Progenitor cell of endocrine pancreas (in vitro differentiated cells): ENCODE data around the gene GRPR. TPM values are rescaled to one million over a fixed set of nuclear protein-coding genes. Genes with fewer than 3 reads are reported as not detected.
A peak's percentile ranks its signal among the peaks of the same experiment; 100 is the strongest.

ENCODE experiments used
- DNase-seq: peaks from one replicate; pipeline ENCODE4 v3.0.0; 2021; ENCODE audit warnings: low spot score; ENCODE audit not compliant: unreplicated experiment
- H3K27ac Mint-ChIP-seq: 2 replicates; pipeline ENCODE4 v1.8.0; 2021; ENCODE audit warnings: mild to moderate bottlenecking, moderate library complexity, mixed read lengths
- H3K27me3 Mint-ChIP-seq: 2 replicates; pipeline ENCODE4 v1.8.0; 2021; ENCODE audit warnings: mixed read lengths
- H3K36me3 Mint-ChIP-seq: 2 replicates; pipeline ENCODE4 v1.8.0; 2022; ENCODE audit warnings: mixed read lengths; ENCODE audit not compliant: insufficient read depth
- H3K4me1 Mint-ChIP-seq: 2 replicates; pipeline ENCODE4 v1.8.0; 2021; ENCODE audit warnings: low read depth, mixed read lengths
- H3K4me3 Mint-ChIP-seq: 2 replicates; pipeline ENCODE4 v1.8.0; 2021; ENCODE audit warnings: low read depth, mild to moderate bottlenecking, moderate library complexity, mixed read lengths
- H3K9me3 Mint-ChIP-seq: 2 replicates; pipeline ENCODE4 v1.8.0; 2021; ENCODE audit warnings: low read depth, mixed read lengths
- total RNA-seq: library from RNA; stranded (reverse); gene quantifications from 2 replicates; pipeline ENCODE4 v1.2.1, GENCODE V29; 2021
- TF ChIP-seq, protein P1 (sequence below): fragments of 200-600 bp; sonication (generic); IDR thresholded peaks from one replicate; pipeline ENCODE4 v1.5.0; 2021; ENCODE audit warnings: antibody characterized with exemption, mild to moderate bottlenecking; ENCODE audit not compliant: unreplicated experiment

Gene GRPR
- total RNA-seq, 1 donor from 2014 or later, result 1.8 TPM

DNA sequence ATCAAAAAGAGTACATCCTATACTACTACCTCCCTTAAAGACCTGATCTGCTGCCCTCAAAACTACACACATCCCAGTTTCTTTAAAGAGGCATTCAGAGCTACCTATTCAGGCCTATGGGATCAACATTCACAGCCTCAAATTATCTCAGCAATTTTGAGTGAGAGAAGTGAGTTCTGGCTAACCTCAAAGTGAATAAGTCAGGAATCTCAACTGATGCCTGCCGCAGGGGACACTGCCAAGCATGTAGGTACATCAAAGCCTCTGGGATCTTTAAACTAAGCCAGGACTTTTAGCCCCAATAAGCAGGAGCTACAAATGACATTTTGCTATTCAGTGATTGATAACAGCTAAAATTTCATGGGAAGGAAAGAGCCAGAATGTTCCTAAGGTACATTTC is 11.6 kb downstream of the GRPR start:
- TF ChIP-seq, protein P1, sequence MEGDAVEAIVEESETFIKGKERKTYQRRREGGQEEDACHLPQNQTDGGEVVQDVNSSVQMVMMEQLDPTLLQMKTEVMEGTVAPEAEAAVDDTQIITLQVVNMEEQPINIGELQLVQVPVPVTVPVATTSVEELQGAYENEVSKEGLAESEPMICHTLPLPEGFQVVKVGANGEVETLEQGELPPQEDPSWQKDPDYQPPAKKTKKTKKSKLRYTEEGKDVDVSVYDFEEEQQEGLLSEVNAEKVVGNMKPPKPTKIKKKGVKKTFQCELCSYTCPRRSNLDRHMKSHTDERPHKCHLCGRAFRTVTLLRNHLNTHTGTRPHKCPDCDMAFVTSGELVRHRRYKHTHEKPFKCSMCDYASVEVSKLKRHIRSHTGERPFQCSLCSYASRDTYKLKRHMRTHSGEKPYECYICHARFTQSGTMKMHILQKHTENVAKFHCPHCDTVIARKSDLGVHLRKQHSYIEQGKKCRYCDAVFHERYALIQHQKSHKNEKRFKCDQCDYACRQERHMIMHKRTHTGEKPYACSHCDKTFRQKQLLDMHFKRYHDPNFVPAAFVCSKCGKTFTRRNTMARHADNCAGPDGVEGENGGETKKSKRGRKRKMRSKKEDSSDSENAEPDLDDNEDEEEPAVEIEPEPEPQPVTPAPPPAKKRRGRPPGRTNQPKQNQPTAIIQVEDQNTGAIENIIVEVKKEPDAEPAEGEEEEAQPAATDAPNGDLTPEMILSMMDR, result no peak
- Mint-ChIP-seq H3K27ac (no peak overlapping the region), H3K9me3 (no peaks in the 10 kb centered on the region), H3K36me3 (no peaks in the 10 kb centered on the region), H3K27me3 (peaks cover 7% of the 10 kb centered on the region), H3K4me3 (no peak overlapping the region), H3K4me1 (peaks cover 2% of the 10 kb centered on the region)
- DNase-seq, result no peak

DNA sequence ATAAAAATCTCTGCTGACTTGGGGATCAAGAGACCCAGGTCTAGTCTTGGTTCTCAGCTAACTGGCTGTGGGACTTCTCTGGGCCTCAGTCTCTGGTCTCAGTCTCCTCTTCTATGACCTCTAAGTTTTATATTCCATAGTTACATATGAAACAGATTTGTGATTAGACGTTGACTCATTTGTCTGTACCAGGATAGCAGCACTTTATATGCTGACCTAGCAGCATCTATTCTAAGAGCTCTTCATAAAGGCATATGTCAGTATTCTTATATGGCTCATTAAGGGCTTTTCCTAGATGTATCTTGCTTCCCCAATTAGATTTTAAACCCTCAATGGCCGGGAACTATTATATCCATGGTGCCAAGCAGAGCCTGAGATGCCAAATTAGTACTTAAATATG is 12.7 kb downstream of the GRPR start:
- H3K4me1 Mint-ChIP-seq, result no peaks in the 10 kb centered on the region
- no peak overlapping the region for H3K4me3 Mint-ChIP-seq
- TF ChIP-seq, protein P1, result no peak
- no peaks in the 10 kb centered on the region for H3K9me3 Mint-ChIP-seq
- no peak for DNase-seq
- H3K27ac Mint-ChIP-seq, result no peak overlapping the region
- H3K27me3 Mint-ChIP-seq, result peaks cover 5% of the 10 kb centered on the region
- no peaks in the 10 kb centered on the region for H3K36me3 Mint-ChIP-seq

DNA sequence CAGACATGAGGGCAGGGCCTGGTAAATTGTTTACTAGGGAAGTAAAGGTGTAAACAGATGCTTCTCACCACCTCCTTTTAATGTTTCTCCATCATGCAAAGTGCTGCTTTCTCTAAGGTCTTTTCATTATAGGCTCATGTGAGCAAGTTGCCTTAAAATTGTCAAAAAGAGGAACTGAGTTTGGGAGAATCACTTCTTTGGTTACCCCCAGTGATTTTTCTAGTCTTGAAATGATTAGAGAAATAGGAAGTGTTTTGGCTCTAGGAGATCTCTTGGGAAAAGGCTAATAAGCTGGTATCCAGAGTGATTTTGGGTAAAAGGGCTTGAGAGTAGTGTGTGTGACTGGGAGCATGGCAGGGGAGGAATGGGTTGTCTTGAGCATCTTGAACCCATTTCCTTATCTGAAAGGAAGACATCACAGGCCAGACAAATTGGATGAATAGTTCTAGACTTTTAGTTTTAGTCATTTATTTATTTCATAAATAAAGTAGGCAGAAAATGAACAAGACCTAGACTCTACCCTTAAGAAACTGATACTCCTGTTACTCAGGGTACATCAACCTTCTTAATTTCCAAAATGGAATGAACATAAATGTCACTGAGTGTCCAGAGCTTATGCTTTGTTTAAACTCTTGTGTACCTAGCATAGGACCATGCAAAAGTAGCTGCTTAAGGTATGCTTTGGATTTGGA is 14.2 kb downstream of the GRPR start:
- Mint-ChIP-seq H3K36me3 (no peaks in the 10 kb centered on the region), H3K4me3 (no peak overlapping the region), H3K27me3 (peaks cover 5% of the 10 kb centered on the region), H3K4me1 (no peaks in the 10 kb centered on the region), H3K9me3 (no peaks in the 10 kb centered on the region), H3K27ac (no peak overlapping the region)
- TF ChIP-seq, protein P1, result no peak
- DNase-seq, result no peak

DNA sequence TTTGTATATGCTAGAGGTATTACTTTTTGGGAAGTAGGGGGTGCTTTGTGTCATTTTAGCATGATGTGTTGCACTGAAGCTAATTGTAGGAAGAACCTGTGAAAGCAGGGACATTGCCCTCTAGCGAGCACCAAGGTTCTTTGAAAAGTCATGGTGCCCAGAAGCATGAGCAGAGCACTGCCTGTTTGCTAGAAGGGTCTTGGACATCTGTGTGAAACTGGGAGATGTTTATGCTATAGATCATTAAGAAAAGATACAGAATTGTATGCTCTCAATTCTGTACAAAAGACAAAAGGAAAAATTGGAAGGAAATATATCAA is 14.7 kb downstream of the GRPR start:
- H3K9me3 Mint-ChIP-seq, result no peaks in the 10 kb centered on the region
- TF ChIP-seq, protein P1, result peak; percentile 44
- peaks cover 5% of the 10 kb centered on the region for H3K27me3 Mint-ChIP-seq

GRCh38 chrX:16140448-16140847 is 17.1 kb downstream of the GRPR start:
- Mint-ChIP-seq H3K36me3 (no peaks in the 10 kb centered on the region), H3K27ac (no peak overlapping the region), H3K4me1 (no peaks in the 10 kb centered on the region), H3K27me3 (peaks cover 5% of the 10 kb centered on the region), H3K9me3 (peaks cover 3% of the 10 kb centered on the region), H3K4me3 (no peak overlapping the region)
- TF ChIP-seq, protein P1, result no peak
- DNase-seq, result no peak

More for the DNA sequence above, 14.7 kb downstream of the GRPR start:
- Mint-ChIP-seq H3K4me1 (no peaks in the 10 kb centered on the region), H3K27ac (no peak overlapping the region), H3K4me3 (no peak overlapping the region), H3K36me3 (no peaks in the 10 kb centered on the region)
- DNase-seq, result no peak
